ENCODE results near the gene BACH1.

Gene BACH1

DNA sequence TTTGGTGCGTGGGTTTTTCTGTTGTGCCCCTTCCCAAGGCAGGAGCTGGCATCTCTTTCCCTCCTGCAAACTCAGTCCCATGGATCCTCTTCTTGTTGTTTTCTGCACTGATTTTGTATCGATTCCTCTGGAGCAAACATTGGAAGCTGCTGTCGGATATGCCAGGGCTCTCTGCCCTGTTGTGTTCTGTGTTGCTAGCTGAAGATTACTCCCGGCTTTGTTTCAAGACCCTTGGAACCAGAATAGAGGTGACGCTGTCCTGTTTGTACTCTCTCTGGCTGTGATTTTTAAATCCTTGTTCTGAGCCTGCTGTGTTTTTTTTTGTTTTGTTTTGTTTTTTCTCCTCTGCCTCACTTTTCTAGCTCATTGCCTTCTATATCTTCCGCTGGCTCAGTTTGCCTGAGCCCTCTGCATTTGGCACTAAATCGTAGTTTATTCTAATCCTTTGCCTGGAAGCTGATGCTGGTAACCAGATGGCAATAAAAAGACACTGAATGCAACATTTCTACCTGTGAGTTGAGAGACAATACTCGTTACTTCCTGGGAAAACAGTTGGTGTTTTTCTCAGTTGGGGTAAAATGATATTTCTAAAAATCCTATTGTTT lies 67.0 kb downstream of the BACH1 start:
- H3K27ac ChIP-seq = no peak overlapping the region
- TF ChIP-seq, protein P1, sequence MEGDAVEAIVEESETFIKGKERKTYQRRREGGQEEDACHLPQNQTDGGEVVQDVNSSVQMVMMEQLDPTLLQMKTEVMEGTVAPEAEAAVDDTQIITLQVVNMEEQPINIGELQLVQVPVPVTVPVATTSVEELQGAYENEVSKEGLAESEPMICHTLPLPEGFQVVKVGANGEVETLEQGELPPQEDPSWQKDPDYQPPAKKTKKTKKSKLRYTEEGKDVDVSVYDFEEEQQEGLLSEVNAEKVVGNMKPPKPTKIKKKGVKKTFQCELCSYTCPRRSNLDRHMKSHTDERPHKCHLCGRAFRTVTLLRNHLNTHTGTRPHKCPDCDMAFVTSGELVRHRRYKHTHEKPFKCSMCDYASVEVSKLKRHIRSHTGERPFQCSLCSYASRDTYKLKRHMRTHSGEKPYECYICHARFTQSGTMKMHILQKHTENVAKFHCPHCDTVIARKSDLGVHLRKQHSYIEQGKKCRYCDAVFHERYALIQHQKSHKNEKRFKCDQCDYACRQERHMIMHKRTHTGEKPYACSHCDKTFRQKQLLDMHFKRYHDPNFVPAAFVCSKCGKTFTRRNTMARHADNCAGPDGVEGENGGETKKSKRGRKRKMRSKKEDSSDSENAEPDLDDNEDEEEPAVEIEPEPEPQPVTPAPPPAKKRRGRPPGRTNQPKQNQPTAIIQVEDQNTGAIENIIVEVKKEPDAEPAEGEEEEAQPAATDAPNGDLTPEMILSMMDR (conservative IDR thresholded peaks at IDR 0.05) = no peak

DNA sequence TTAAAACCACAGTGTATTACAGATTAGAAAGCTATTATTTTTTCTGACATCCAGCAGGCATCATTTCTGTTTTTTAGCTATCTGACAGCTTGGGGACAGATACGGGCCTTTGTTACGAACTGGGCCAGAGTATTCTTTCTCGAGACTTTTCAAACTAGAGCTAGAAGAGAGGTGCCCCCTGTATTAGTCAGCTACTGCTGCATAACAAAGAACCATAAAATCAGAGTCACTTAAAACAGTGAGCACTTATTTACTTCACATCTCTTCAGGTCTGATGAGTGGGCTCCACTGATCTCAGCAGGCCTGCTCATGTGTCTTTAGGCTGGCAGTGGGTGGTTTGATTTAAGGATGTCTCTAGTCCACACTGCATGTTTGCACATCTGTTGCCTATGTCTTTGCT lies 67.8 kb downstream of the BACH1 start:
- TF ChIP-seq, protein P1 (conservative IDR thresholded peaks at IDR 0.05) = no peak

DNA sequence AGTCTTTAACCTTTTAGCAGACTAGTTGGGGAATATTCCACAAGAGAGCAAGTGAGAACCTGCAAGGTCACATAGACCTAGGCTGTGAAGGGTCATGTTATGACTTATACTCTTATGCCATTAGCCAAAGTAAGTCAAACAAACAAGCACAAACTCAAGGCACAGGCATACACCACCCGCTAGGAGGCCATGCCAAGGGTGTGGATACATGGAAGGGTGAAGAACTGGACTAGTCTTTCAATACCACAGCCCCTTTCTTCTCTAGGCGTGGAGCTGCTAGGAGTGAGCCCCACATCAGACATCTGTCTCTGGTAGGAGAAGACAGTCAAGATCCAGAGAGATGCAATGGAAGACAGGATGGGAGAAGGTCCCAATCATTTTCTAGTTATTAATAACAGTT lies 68.6 kb downstream of the BACH1 start:
- TF ChIP-seq, protein P1 (conservative IDR thresholded peaks at IDR 0.05) = no peak
- H3K27ac ChIP-seq = no peak overlapping the region

More for the DNA sequence above, 67.8 kb downstream of the BACH1 start:
- H3K27ac ChIP-seq = no peak overlapping the region

DNA sequence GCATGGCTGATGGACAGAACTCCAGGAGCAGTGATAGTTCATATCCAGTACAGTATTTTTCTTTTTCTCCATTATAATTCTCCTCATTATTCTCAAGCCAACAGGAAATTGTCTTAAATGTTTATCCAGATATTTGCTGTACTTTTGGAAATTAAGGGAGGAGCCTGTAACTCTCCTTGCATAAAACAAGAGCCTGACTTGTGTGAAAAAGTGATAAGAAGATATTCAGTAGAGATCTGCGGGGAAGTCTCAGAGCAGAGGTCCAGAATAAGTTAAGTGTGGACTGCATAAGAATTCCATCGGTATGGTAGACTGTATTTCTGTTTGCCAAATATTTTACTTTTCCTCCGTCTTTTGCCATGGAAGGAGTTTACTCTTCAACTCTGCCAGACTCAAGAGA lies 70.2 kb downstream of the BACH1 start:
- TF ChIP-seq, protein P1 (conservative IDR thresholded peaks at IDR 0.05) = no peak
- no peak overlapping the region for H3K27ac ChIP-seq

DNA sequence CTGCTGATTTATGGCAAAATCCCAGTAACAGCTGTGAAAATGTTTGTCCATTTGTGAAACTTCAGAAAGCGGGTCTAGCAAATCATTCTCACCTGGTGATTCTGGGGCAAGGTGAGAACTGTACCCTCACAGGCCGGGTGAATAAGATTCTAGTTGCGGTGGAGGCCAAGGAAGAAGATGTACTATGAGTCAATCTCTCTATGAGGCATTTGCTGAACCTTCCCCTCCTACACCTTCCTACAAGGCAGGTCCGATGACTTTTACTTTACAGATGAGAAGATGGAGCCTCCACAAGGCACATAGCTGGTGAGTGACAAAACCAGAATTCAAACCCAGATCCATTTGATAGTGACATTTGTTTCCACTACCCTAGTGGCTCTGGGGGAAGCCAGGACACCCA lies 72.7 kb downstream of the BACH1 start:
- TF ChIP-seq, protein P1 (conservative IDR thresholded peaks at IDR 0.05) = no peak

DNA sequence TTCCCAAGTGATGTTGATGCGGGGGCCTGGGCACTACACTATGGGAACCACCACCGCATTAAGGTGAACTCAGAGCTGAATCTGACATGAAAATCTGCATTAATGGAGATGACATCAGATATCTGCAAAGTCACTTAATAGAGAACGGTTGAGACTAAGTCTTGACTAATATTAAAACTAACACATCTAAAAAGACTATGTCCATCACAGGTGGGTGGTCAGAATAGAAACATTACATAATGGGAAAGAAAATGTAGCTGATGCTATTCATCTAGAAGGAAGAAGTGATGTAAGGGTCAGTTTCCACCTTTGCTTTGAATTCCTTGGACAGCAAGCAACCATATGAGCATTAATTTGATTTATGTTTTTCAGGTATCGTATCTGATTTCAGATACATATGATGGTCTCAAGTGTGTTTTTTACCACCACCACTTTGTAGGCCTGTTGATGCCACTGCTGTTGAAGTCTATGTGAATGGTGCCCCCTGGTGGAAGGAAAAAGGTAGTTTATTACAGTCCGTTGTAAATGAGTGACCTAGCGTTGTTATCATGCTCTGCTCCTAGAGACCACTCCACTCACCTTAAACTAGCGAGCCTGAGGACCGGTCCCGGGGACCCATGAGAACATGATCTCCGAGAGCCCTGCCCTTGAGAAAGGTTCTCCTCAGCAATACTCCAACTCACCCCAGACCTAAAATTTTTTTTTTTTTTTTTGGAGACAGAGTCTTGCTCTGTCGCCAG lies 73.5 kb downstream of the BACH1 start:
- H3K27ac ChIP-seq = no peak overlapping the region
- TF ChIP-seq, protein P1 (conservative IDR thresholded peaks at IDR 0.05) = peak; percentile 89

More for the DNA sequence above, 72.7 kb downstream of the BACH1 start:
- H3K27ac ChIP-seq = no peak overlapping the region

DNA sequence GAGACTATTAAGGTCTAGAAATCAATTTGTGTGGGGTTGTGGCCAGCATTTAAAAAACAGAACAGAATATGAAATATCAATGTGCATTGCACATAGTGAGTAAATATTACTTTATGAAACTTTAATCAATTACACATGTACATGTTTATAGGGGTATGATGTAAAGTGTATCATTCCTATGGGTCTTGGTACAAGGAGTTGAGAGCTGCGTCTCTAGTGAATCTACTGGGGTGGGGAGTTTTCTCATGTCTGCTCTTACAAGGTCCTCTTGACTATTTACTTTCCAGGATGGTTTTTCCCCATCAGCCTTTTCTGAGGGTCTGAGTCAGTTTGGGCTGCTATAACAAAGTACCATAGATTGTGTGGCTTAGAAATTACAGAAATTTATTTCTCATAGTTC lies 75.8 kb downstream of the BACH1 start:
- no peak overlapping the region for H3K27ac ChIP-seq
- TF ChIP-seq, protein P1 (conservative IDR thresholded peaks at IDR 0.05) = no peak

Measured in VCaP (cell line).